ENCODE results near the gene ZKSCAN2. TPM values are rescaled to one million over a fixed set of nuclear protein-coding genes. Genes with fewer than 3 reads are reported as not detected.

ZKSCAN2 gene
- 3.8 and 4.7 TPM in 2 replicates for total RNA-seq (2012; rRNA removed)
- polyA plus RNA-seq (2012; rRNA removed): 1.6 TPM in 2 replicates
- 0.62 and 1.3 TPM in 2 replicates for polyA plus RNA-seq (2012; cell fraction: cytosol; rRNA removed)
- polyA plus RNA-seq (2012; cell fraction: nucleus; rRNA removed; ENCODE audit: low replicate concordance): 0.94 and 2.6 TPM in 2 replicates
- Bru-seq, nascent RNA: percentile 65 among the genes with signal in this experiment
- percentile 53 among the genes with signal in this experiment for BruChase-seq, experiment 1, labeled RNA remaining after a 6-hour chase
- percentile 78 among the genes with signal in this experiment for BruChase-seq, experiment 2, labeled RNA remaining after a 2-hour chase
- long read RNA-seq, full-length matches to known transcripts: 1 of 4 reads
- long read RNA-seq, partial matches to known transcripts: 0 of 4 reads
- long read RNA-seq, other reads (novel, unspliced or antisense): 3 of 4 reads

DNA sequence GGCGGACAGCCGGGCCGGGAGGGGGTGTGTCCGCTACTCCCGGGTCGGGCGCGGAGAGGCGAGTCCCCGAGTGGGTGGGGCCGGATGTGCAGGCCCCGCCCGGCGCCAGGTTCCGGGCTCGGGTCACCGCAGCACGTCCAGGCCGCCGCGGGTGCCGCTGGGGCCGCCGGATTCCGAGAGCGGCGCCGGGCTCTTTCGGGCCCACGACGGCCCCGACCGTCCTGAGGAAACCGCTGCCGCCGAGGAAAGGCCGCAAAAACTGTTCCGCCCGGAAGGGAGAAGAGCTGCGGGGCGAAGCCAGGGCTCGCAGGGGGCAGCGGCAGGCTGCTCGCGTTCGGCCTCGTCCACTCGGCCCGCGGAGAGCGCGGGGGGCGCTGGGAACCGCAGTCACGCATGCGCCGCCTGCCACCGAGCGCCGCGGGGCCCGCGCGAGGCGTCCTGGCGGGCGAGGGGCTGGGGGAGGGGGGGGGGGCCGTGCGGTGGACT lies at the start of gene ZKSCAN2:
TSS of gene ZKSCAN2 (minus strand) at position 376 of the 486 bp plus-strand sequence. CDS start 718 bp downstream, outside the sequence.
- Histone ChIP-seq H2BK15ac (ENCODE audit: low read depth, low read length) (no peak within 1 kb of the TSS; the same call in 2 of the 3 replicates), H4K8ac (ENCODE audit: low read depth in 2 of 2, low read length in 2 of 2) (peak within 1 kb of the TSS; percentile 88 to 98), H3K9ac (ENCODE audit: low read depth, low read length) (peak within 1 kb of the TSS; percentile 85), H3K79me1 (ENCODE audit: low read depth in 1 of 2, low read length in 2 of 2) (peaks cover 18 to 56% of the 10 kb centered on the region in 2 experiments), H3K4ac (ENCODE audit: low read depth, low read length) (peak within 1 kb of the TSS; percentile 96), H3K36me3 (ENCODE audit: control insufficient read depth, insufficient read depth, low read length) (peaks cover 15% of the 10 kb centered on the region), H3K4me3 (ENCODE audit: insufficient read depth, low read depth, low read length) (peak within 1 kb of the TSS; percentile 57), H3K14ac (replicated peaks; ENCODE audit: low read depth, low read length) (peak within 1 kb of the TSS; percentile 99), H3K9me3 (ENCODE audit: control insufficient read depth, insufficient read depth, low read length) (no peaks in the 10 kb centered on the region), H3K56ac (ENCODE audit: extremely low read depth, insufficient read depth, low read length) (peak within 1 kb of the TSS; percentile 95), H3K18ac (ENCODE audit: low read depth, low read length) (peak within 1 kb of the TSS; percentile 17), H3K23ac (ENCODE audit: low read depth, low read length) (peak within 1 kb of the TSS; percentile 94), H2AFZ (replicated peaks; ENCODE audit: low read length, poor library complexity) (peak within 1 kb of the TSS; percentile 99), H2AK9ac (replicated peaks; ENCODE audit: low read depth, low read length, poor library complexity) (peak within 1 kb of the TSS; percentile 98), H4K5ac (ENCODE audit: low read depth, low read length) (peak within 1 kb of the TSS; percentile 73), H2BK5ac (ENCODE audit: low read depth, low read length, poor library complexity, severe bottlenecking) (peak within 1 kb of the TSS; percentile 88), H2BK120ac (ENCODE audit: low read depth, low read length) (peak within 1 kb of the TSS; percentile 78), H3K4me1 (ENCODE audit: control insufficient read depth, insufficient read depth, low read length) (peaks cover 4% of the 10 kb centered on the region; the same call in 1 of the 2 replicates), H4K20me1 (ENCODE audit: insufficient read depth, low read length) (peaks cover 27% of the 10 kb centered on the region), H3K9me1 (ENCODE audit: insufficient read depth, low read length) (peaks cover 10% of the 10 kb centered on the region), H2AK5ac (ENCODE audit: low read depth, low read length) (peak within 1 kb of the TSS; percentile 93), H3K27ac (ENCODE audit: insufficient read depth, low read length) (peak within 1 kb of the TSS; percentile 89), H4K91ac (ENCODE audit: insufficient read depth, low read depth, low read length) (peak within 1 kb of the TSS; percentile 81), H3K27me3 (ENCODE audit: control insufficient read depth, insufficient read depth, low read length) (no peaks in the 10 kb centered on the region), H3K4me2 (ENCODE audit: low read depth, low read length) (peak within 1 kb of the TSS; percentile 98), H2BK20ac (ENCODE audit: low read depth, low read length) (peak within 1 kb of the TSS; percentile 37; the same call in 1 of the 2 replicates)
- dilution Hi-C loops (cut with HindIII; ENCODE audit: low sequenced_read_pairs, unreplicated experiment): no loop called here
- intact Hi-C loops (cut with micrococcal nuclease): loop anchor here (10.0 kb wide), 1 partner anchor 713 kb away; no protein-coding TSS in a partner anchor
- in situ Hi-C loops (cut with MboI; ENCODE audit: low sequenced_read_pairs): no loop called here
- POLR2A ChIA-PET (ENCODE audit: unreplicated experiment): no interaction called here
- BruUV-seq (replicated peaks): no TSS peak
- DNase-seq (peak; percentile 86), ATAC-seq (ENCODE audit: low read depth) (peak; percentile 93)
- TF ChIP-seq FOS (IDR thresholded peaks at IDR 0.05; ENCODE audit: low read depth, low read length) (0 out of 2 replicates have a peak, but pooled peaks have one; percentile 2), CEBPB (IDR thresholded peaks at IDR 0.05; ENCODE audit: low read depth, low read length) (no peak), MAFK (IDR thresholded peaks at IDR 0.05; ENCODE audit: low read depth, low read length) (no peak), MXI1 (IDR thresholded peaks at IDR 0.05; ENCODE audit: borderline replicate concordance, low read depth, low read length) (peak; percentile 84), MAZ (IDR thresholded peaks at IDR 0.05; ENCODE audit: borderline replicate concordance, low read depth, low read length) (peak; percentile 85), POLR2A (IDR thresholded peaks at IDR 0.05; ENCODE audit: low read depth, low read length) (peak; percentile 93), RFX5 (IDR thresholded peaks at IDR 0.05; ENCODE audit: low read depth, low read length) (no peak), RCOR1 (IDR thresholded peaks at IDR 0.05; ENCODE audit: insufficient replicate concordance, low read length) (no peak)
- TF ChIP-seq, protein P1, sequence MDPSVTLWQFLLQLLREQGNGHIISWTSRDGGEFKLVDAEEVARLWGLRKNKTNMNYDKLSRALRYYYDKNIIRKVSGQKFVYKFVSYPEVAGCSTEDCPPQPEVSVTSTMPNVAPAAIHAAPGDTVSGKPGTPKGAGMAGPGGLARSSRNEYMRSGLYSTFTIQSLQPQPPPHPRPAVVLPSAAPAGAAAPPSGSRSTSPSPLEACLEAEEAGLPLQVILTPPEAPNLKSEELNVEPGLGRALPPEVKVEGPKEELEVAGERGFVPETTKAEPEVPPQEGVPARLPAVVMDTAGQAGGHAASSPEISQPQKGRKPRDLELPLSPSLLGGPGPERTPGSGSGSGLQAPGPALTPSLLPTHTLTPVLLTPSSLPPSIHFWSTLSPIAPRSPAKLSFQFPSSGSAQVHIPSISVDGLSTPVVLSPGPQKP (IDR thresholded peaks at IDR 0.05; ENCODE audit: borderline replicate concordance, low read depth, low read length): no peak
- 2% methylated on average over 17 of the region's 69 CpGs; no CpG with 5 or more reads in 1 of the 2 experiments for WGBS, 2 experiments (ENCODE audit: extremely low coverage in 2 of 2, insufficient read length in 1 of 2)
- CTCF ChIA-PET: no interaction called here

Measured in IMR-90 (cell line).